DOHH2 (cell line): ENCODE measurements around the gene PRKN.

Source experiments
- H3F3A ChIP-seq: fragments of 200-600 bp; sonication (generic), shearing (Covaris generic); 2 replicates; pipeline ENCODE4 v1.6.0; 2016; ENCODE audit warnings: antibody characterized with exemption, mild to moderate bottlenecking; ENCODE audit not compliant: control insufficient read depth, insufficient read depth
- H3K27ac ChIP-seq: fragments of 200-600 bp; sonication (generic); 2 replicates; pipeline ENCODE4 v1.5.1; 2014; ENCODE audit warnings: low read depth, mild to moderate bottlenecking, low read length, moderate library complexity
- H3K27me3 ChIP-seq: fragments of 200-600 bp; sonication (generic); 2 replicates; pipeline ENCODE4 v1.6.1; 2014; ENCODE audit warnings: mild to moderate bottlenecking, low read length, mixed read lengths; ENCODE audit not compliant: control insufficient read depth
- H3K36me3 ChIP-seq: fragments of 200-600 bp; sonication (generic); 2 replicates; pipeline ENCODE4 v1.6.1; 2014; ENCODE audit warnings: mild to moderate bottlenecking, low read length, moderate library complexity, mixed read lengths; ENCODE audit not compliant: control insufficient read depth
- H3K4me1 ChIP-seq: fragments of 200-600 bp; sonication (generic); 2 replicates; pipeline ENCODE4 v1.6.1; 2014; ENCODE audit warnings: mild to moderate bottlenecking, low read length, mixed read lengths; ENCODE audit not compliant: control insufficient read depth
- H3K4me2 ChIP-seq: fragments of 200-600 bp; sonication (generic); 2 replicates; pipeline ENCODE4 v1.6.0; 2014; ENCODE audit warnings: mild to moderate bottlenecking, low read length, moderate library complexity
- H3K4me3 ChIP-seq: fragments of 200-600 bp; sonication (generic); 2 replicates; pipeline ENCODE4 v1.5.1; 2014; ENCODE audit warnings: mild to moderate bottlenecking, low read length, mixed read lengths
- H3K79me2 ChIP-seq: fragments of 200-600 bp; sonication (generic); 2 replicates; pipeline ENCODE4 v1.6.1; 2014; ENCODE audit warnings: mild to moderate bottlenecking, low read length, mixed read lengths; ENCODE audit not compliant: control insufficient read depth
- H3K9me2 ChIP-seq: fragments of 200-600 bp; sonication (generic); replicated peaks from 2 replicates; pipeline ENCODE4 v1.6.1; 2014; ENCODE audit warnings: mild to moderate bottlenecking, low read length, mixed read lengths; ENCODE audit not compliant: control insufficient read depth
- H3K9me3 ChIP-seq: fragments of 200-600 bp; sonication (generic); 2 replicates; pipeline ENCODE4 v1.6.1; 2014; ENCODE audit warnings: antibody characterized with exemption, low read length, mixed read lengths; ENCODE audit not compliant: control insufficient read depth, insufficient read depth
- H4K20me1 ChIP-seq: fragments of 200-600 bp; sonication (generic); 2 replicates; pipeline ENCODE4 v1.6.0; 2014; ENCODE audit warnings: low read depth, mild to moderate bottlenecking, antibody characterized with exemption, low read length, moderate library complexity; ENCODE audit not compliant: control insufficient read depth, insufficient read depth
- EZH2phosphoT487 ChIP-seq: fragments of 200-600 bp; sonication (generic); IDR thresholded peaks from 2 replicates; pipeline ENCODE4 v1.6.1; 2017; ENCODE audit warnings: borderline replicate concordance, mild to moderate bottlenecking, antibody characterized with exemption, low read length, moderate library complexity, mixed read lengths
- TF ChIP-seq, protein P1 (sequence below): fragments of 200-600 bp; sonication (generic); IDR thresholded peaks from one replicate; pipeline ENCODE4 v1.5.1; 2014; ENCODE audit warnings: antibody characterized with exemption, mild to moderate bottlenecking, low read depth, low read length; ENCODE audit not compliant: poor library complexity, severe bottlenecking

The PRKN gene

DNA sequence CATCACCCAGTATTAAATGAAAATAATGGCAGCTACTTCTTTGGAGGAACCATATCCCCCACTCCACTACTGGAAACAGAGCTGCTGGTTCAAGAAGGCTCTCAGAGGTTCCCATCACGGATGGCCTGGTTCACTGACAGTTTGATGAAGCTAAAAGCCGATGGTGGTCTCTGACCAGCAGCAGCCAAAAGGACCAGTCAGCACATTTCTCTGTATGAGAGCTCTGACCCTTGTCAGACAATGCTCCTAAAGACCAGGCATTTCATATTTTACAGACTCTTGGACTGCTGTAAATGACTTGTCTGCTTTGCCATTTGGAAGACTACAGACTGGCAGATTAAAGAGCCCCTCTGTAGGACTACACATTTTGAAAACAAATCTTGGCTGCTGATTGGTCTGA lies 16.6 kb downstream of the PRKN start:
- Histone ChIP-seq H3K36me3 (no peaks in the 10 kb centered on the region), H3K27me3 (no peaks in the 10 kb centered on the region), H3F3A (no peaks in the 10 kb centered on the region), H4K20me1 (no peaks in the 10 kb centered on the region), H3K9me3 (no peaks in the 10 kb centered on the region), H3K27ac (no peak overlapping the region), H3K4me2 (no peak overlapping the region), H3K4me1 (no peaks in the 10 kb centered on the region), H3K79me2 (no peaks in the 10 kb centered on the region), H3K4me3 (no peak overlapping the region), H3K9me2 (no peaks in the 10 kb centered on the region)
- no peak for TF ChIP-seq EZH2phosphoT487
- TF ChIP-seq, protein P1, sequence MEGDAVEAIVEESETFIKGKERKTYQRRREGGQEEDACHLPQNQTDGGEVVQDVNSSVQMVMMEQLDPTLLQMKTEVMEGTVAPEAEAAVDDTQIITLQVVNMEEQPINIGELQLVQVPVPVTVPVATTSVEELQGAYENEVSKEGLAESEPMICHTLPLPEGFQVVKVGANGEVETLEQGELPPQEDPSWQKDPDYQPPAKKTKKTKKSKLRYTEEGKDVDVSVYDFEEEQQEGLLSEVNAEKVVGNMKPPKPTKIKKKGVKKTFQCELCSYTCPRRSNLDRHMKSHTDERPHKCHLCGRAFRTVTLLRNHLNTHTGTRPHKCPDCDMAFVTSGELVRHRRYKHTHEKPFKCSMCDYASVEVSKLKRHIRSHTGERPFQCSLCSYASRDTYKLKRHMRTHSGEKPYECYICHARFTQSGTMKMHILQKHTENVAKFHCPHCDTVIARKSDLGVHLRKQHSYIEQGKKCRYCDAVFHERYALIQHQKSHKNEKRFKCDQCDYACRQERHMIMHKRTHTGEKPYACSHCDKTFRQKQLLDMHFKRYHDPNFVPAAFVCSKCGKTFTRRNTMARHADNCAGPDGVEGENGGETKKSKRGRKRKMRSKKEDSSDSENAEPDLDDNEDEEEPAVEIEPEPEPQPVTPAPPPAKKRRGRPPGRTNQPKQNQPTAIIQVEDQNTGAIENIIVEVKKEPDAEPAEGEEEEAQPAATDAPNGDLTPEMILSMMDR: no peak

DNA sequence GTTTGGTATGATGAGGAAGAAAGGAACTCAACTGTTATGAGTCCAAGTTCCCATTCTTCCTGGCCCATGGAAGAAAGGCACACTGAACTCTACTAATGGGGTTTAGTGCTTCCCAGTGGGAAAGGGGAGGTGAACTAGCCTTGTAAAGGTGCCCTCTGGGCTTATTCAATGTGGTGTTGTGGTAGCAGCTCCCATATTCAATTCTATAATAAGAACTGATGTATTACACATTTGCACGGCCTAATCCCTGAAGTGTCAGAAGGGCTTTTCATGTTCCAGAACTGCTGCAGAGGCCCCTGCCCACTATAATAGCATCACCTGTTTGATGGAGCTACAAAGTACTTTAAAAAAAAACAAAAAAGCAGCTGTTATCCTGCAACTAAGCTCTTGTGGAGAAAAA lies 17.1 kb downstream of the PRKN start:
- Histone ChIP-seq H3F3A (no peaks in the 10 kb centered on the region), H3K4me1 (no peaks in the 10 kb centered on the region), H3K27ac (no peak overlapping the region), H3K4me3 (no peak overlapping the region), H3K9me3 (no peaks in the 10 kb centered on the region), H3K27me3 (no peaks in the 10 kb centered on the region), H3K79me2 (no peaks in the 10 kb centered on the region), H3K9me2 (no peaks in the 10 kb centered on the region), H3K4me2 (no peak overlapping the region), H4K20me1 (no peaks in the 10 kb centered on the region), H3K36me3 (no peaks in the 10 kb centered on the region)
- no peak for TF ChIP-seq EZH2phosphoT487
- TF ChIP-seq, protein P1: no peak

DNA sequence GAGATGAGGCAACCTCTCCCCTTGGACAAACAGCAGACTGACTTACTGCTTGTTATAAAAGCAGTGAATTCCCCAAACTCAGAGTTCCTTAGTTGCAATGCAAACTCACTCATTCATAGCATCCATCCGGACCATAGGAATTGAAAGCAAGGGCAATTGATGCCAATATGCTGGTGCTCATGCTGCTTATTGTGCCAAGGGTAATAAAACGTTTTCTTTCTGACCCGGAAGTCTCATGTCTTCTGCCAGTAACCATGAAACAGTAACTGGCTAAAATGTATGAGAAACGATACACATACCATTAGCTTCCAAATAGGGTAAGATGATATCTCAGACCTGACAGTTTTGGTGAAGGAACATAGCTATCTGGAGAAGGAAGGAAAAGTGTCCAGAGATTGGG lies 18.1 kb downstream of the PRKN start:
- no peak overlapping the region for H3K4me3 ChIP-seq
- no peaks in the 10 kb centered on the region for H3K27me3 ChIP-seq
- no peaks in the 10 kb centered on the region for H3K36me3 ChIP-seq
- no peaks in the 10 kb centered on the region for H3F3A ChIP-seq
- TF ChIP-seq EZH2phosphoT487: no peak
- TF ChIP-seq, protein P1: no peak
- H3K4me2 ChIP-seq: no peak overlapping the region
- H3K27ac ChIP-seq: no peak overlapping the region
- H3K4me1 ChIP-seq: no peaks in the 10 kb centered on the region
- H3K9me2 ChIP-seq: no peaks in the 10 kb centered on the region
- no peaks in the 10 kb centered on the region for H3K79me2 ChIP-seq
- no peaks in the 10 kb centered on the region for H3K9me3 ChIP-seq
- H4K20me1 ChIP-seq: no peaks in the 10 kb centered on the region

DNA sequence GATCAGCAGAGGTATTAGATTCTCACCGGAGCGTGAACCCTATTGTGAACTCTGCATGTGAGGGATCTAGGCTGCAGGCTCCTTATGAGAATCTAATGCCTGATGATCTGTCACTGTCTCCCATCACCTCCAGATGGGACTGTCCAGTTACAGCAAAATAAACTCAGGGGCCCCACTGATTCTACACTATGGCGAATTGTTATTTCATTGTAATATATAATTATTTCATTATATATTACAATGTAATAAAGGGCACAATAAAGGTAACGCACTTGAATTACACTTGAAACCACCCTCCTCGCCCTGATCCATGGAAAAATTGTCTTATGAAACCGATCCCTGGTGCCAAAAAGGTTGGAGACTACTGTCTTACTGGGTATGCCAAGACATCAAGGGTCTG lies 18.6 kb downstream of the PRKN start:
- H3K9me2 ChIP-seq: no peaks in the 10 kb centered on the region
- H3K36me3 ChIP-seq: no peaks in the 10 kb centered on the region
- H3K27me3 ChIP-seq: no peaks in the 10 kb centered on the region
- H3K9me3 ChIP-seq: no peaks in the 10 kb centered on the region
- no peaks in the 10 kb centered on the region for H3K4me1 ChIP-seq
- H3F3A ChIP-seq: no peaks in the 10 kb centered on the region
- no peaks in the 10 kb centered on the region for H4K20me1 ChIP-seq
- H3K27ac ChIP-seq: no peak overlapping the region
- no peaks in the 10 kb centered on the region for H3K79me2 ChIP-seq
- H3K4me2 ChIP-seq: no peak overlapping the region
- H3K4me3 ChIP-seq: no peak overlapping the region
- no peak for TF ChIP-seq EZH2phosphoT487
- TF ChIP-seq, protein P1: no peak
